ENCODE data around the gene LAMA5. TPM values are rescaled to one million over a fixed set of nuclear protein-coding genes. Genes with fewer than 3 reads are reported as not detected.

Gene LAMA5
- total RNA-seq, 2 experiments from 2014 or later = 53.3 to 162 TPM

GRCh38 chr20:62367633-62368391, 700 bp upstream of the LAMA5 start:
- no peaks in the 10 kb centered on the region for H3K36me3 ChIP-seq (ENCODE audit: insufficient read depth, low read length)
- peak overlapping the region; percentile 86 for H3K4me2 ChIP-seq (ENCODE audit: low read length)
- no peaks in the 10 kb centered on the region for H4K20me1 ChIP-seq (ENCODE audit: insufficient read depth, low read length)
- H3K79me2 ChIP-seq (ENCODE audit: insufficient read depth, low read depth, low read length) = no peaks in the 10 kb centered on the region
- no peaks in the 10 kb centered on the region for H3K9me2 ChIP-seq (ENCODE audit: insufficient read depth, low read length)
- peak; percentile 66 for DNase-seq (ENCODE audit: low spot score)
- CTCF ChIA-PET (ENCODE audit: unreplicated experiment) = interaction anchor here (0.6 to 1.4 kb wide), 3 partner anchors 15 to 66 kb away, joined by 3 to 5 read pairs (median 4); no protein-coding TSS in a partner anchor
- peak overlapping the region; percentile 47 for H3K27ac ChIP-seq (ENCODE audit: low read depth, low read length, poor library complexity, severe bottlenecking)
- H3K9me3 ChIP-seq (ENCODE audit: low read length) = no peaks in the 10 kb centered on the region
- H3K4me1 ChIP-seq (ENCODE audit: insufficient read depth, low read length, poor library complexity, severe bottlenecking) = peaks cover 52% of the 10 kb centered on the region
- H2AFZ ChIP-seq (ENCODE audit: low read length) = peak overlapping the region; percentile 50; the same call in 1 of the 2 replicates
- intact Hi-C loops (cut with micrococcal nuclease; ENCODE audit: unreplicated experiment) = loop anchor here (1.0 to 5.0 kb wide), 3 partner anchors 29 to 66 kb away; partner anchors contain the start of gene ADRM1
- POLR2A ChIA-PET = interaction anchor here (0.6 to 0.7 kb wide), 2 partner anchors 17 to 66 kb away, joined by 3 read pairs; no protein-coding TSS in a partner anchor
- BruUV-seq (replicated peaks) = no TSS peak
- TF ChIP-seq, protein P1, sequence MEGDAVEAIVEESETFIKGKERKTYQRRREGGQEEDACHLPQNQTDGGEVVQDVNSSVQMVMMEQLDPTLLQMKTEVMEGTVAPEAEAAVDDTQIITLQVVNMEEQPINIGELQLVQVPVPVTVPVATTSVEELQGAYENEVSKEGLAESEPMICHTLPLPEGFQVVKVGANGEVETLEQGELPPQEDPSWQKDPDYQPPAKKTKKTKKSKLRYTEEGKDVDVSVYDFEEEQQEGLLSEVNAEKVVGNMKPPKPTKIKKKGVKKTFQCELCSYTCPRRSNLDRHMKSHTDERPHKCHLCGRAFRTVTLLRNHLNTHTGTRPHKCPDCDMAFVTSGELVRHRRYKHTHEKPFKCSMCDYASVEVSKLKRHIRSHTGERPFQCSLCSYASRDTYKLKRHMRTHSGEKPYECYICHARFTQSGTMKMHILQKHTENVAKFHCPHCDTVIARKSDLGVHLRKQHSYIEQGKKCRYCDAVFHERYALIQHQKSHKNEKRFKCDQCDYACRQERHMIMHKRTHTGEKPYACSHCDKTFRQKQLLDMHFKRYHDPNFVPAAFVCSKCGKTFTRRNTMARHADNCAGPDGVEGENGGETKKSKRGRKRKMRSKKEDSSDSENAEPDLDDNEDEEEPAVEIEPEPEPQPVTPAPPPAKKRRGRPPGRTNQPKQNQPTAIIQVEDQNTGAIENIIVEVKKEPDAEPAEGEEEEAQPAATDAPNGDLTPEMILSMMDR (conservative IDR thresholded peaks at IDR 0.05; ENCODE audit: low read length) = no peak
- TF ChIP-seq EZH2phosphoT487 (IDR thresholded peaks at IDR 0.05; ENCODE audit: borderline replicate concordance, low read depth, low read length) = no peak
- peak overlapping the region; percentile 92 for H3K4me3 ChIP-seq (ENCODE audit: low read depth, low read length, poor library complexity, severe bottlenecking)

GRCh38 chr20:62366370-62367135, 559 bp downstream of the LAMA5 start:
- POLR2A ChIA-PET = interaction anchor here (0.6 to 0.9 kb wide), 4 partner anchors 19 to 426 kb away, joined by 3 to 4 read pairs (median 3); no protein-coding TSS in a partner anchor
- no peaks in the 10 kb centered on the region for H3K36me3 ChIP-seq (ENCODE audit: insufficient read depth, low read length)
- intact Hi-C loops (cut with micrococcal nuclease; ENCODE audit: unreplicated experiment) = loop anchor here (1.0 to 5.0 kb wide), 3 partner anchors 27 to 64 kb away; partner anchors contain the start of gene ADRM1
- TF ChIP-seq EZH2phosphoT487 (IDR thresholded peaks at IDR 0.05; ENCODE audit: borderline replicate concordance, low read depth, low read length) = no peak
- peak; percentile 45 for DNase-seq (ENCODE audit: low spot score)
- H3K4me2 ChIP-seq (ENCODE audit: low read length) = peak overlapping the region; percentile 86
- no peaks in the 10 kb centered on the region for H3K9me2 ChIP-seq (ENCODE audit: insufficient read depth, low read length)
- H3K27ac ChIP-seq (ENCODE audit: low read depth, low read length, poor library complexity, severe bottlenecking) = peak overlapping the region; percentile 56
- CTCF ChIA-PET (ENCODE audit: unreplicated experiment) = no interaction called here
- peak overlapping the region; percentile 92 for H3K4me3 ChIP-seq (ENCODE audit: low read depth, low read length, poor library complexity, severe bottlenecking)
- H4K20me1 ChIP-seq (ENCODE audit: insufficient read depth, low read length) = no peaks in the 10 kb centered on the region
- H3K4me1 ChIP-seq (ENCODE audit: insufficient read depth, low read length, poor library complexity, severe bottlenecking) = peaks cover 52% of the 10 kb centered on the region
- H3K79me2 ChIP-seq (ENCODE audit: insufficient read depth, low read depth, low read length) = no peaks in the 10 kb centered on the region
- peak overlapping the region; percentile 49 for H2AFZ ChIP-seq (ENCODE audit: low read length)
- no TSS peak for BruUV-seq (replicated peaks)
- H3K9me3 ChIP-seq (ENCODE audit: low read length) = no peaks in the 10 kb centered on the region

GRCh38 chr20:62365814-62366369, 1.2 kb downstream of the LAMA5 start:
- peaks cover 54% of the 10 kb centered on the region for H3K4me1 ChIP-seq (ENCODE audit: insufficient read depth, low read length, poor library complexity, severe bottlenecking)
- DNase-seq (ENCODE audit: low spot score) = peak; percentile 53
- no TSS peak for BruUV-seq (replicated peaks)
- no peaks in the 10 kb centered on the region for H3K9me3 ChIP-seq (ENCODE audit: low read length)
- ChIA-PET CTCF (ENCODE audit: unreplicated experiment) (no interaction called here), POLR2A (interaction anchor here (0.6 to 0.9 kb wide), 3 partner anchors 9 to 65 kb away, joined by 3 read pairs; no protein-coding TSS in a partner anchor)
- H3K9me2 ChIP-seq (ENCODE audit: insufficient read depth, low read length) = no peaks in the 10 kb centered on the region
- H4K20me1 ChIP-seq (ENCODE audit: insufficient read depth, low read length) = no peaks in the 10 kb centered on the region
- no peak overlapping the region for H2AFZ ChIP-seq (ENCODE audit: low read length)
- no peaks in the 10 kb centered on the region for H3K79me2 ChIP-seq (ENCODE audit: insufficient read depth, low read depth, low read length)
- peak overlapping the region; percentile 92 for H3K4me3 ChIP-seq (ENCODE audit: low read depth, low read length, poor library complexity, severe bottlenecking)
- no peak for TF ChIP-seq EZH2phosphoT487 (IDR thresholded peaks at IDR 0.05; ENCODE audit: borderline replicate concordance, low read depth, low read length)
- TF ChIP-seq, protein P1 (conservative IDR thresholded peaks at IDR 0.05; ENCODE audit: low read length) = no peak
- no peaks in the 10 kb centered on the region for H3K36me3 ChIP-seq (ENCODE audit: insufficient read depth, low read length)
- peak overlapping the region; percentile 86 for H3K4me2 ChIP-seq (ENCODE audit: low read length)
- intact Hi-C loops (cut with micrococcal nuclease; ENCODE audit: unreplicated experiment) = loop anchor here (5.0 kb wide), 1 partner anchor 44 kb away; no protein-coding TSS in a partner anchor
- H3K27ac ChIP-seq (ENCODE audit: low read depth, low read length, poor library complexity, severe bottlenecking) = peak overlapping the region; percentile 56

All from OCI-LY7 (cell line).